Measurements from ENCODE around the gene MRPL24. TPM values are rescaled to one million over a fixed set of nuclear protein-coding genes. Genes with fewer than 3 reads are reported as not detected.

MRPL24 gene
- total RNA-seq, 8 experiments from 2014 or later = 81.4 to 166 (median 101) TPM

- Histone ChIP-seq H3K27ac (peak overlapping the region; percentile 70 to 93), H3K4me3 (no peak overlapping the region), H3K4me1 (replicated peaks in 1 of 2) (peaks cover 68 to 70% of the 10 kb centered on the region in 2 donors)
- ATAC-seq (replicated peaks in 6 of 8) = peak in 4 of 8 experiments; percentile 11 to 75 (median 16)
- 0 to 100% (median 60%) methylated on average over 1 to 10 of the region's 11 CpGs; no CpG with 5 or more reads in 1 of the 10 experiments for WGBS, 10 experiments
- in situ Hi-C loops (cut with MboI; ENCODE audit: low pct_unique_long_range_greater_than_20kb in 2 of 9, low sequenced_read_pairs in 9 of 9, unreplicated experiment in 9 of 9) = no loop called here
These were observed 31.0 kb downstream of the MRPL24 start for GRCh38 chr1:156709757-156710489.

- peak overlapping the region; percentile 92 to 93 for H3K27ac ChIP-seq
- WGBS, 10 experiments = 0 to 69% (median 40%) methylated on average over 1 to 3 of the region's 4 CpGs; no CpG with 5 or more reads in 1 of the 10 experiments
- no peak overlapping the region for H3K4me3 ChIP-seq
- in situ Hi-C loops (cut with MboI; ENCODE audit: low pct_unique_long_range_greater_than_20kb in 2 of 9, low sequenced_read_pairs in 9 of 9, unreplicated experiment in 9 of 9) = no loop called here
- peaks cover 68 to 78% of the 10 kb centered on the region in 2 donors for H3K4me1 ChIP-seq (replicated peaks in 1 of 2)
- no peak for ATAC-seq (replicated peaks in 6 of 8)
These were observed 31.9 kb downstream of the MRPL24 start for GRCh38 chr1:156709031-156709430.

DNA sequence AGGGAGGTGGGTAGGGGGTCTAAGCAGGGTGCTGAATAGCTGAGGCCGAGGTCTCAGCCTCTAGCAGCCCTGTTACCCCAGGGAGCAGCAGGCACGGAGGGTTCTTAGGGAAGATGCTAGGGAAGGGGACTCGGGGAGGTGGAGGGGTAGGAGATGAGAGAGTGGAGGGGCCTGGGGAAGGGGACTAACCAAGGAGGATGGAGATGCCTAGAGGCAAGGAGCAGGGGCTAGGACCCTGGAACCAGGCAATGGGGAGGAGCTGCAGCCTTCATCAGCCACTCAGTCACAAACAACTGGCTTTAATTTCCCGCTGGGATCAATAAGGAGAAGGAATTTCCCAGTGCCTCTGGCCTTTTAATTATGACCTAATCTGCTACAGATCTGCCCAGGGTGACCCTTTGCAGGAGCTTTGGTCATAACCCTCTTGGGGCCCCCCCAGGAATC, 32.6 kb downstream of the MRPL24 start:
- in situ Hi-C loops (cut with MboI; ENCODE audit: low pct_unique_long_range_greater_than_20kb in 2 of 9, low sequenced_read_pairs in 9 of 9, unreplicated experiment in 9 of 9) = no loop called here
- peak overlapping the region; percentile 92 to 93 for H3K27ac ChIP-seq

GRCh38 chr1:156707417-156708217, 33.3 kb downstream of the MRPL24 start:
- 0 to 19% (median 0%) methylated on average over 1 to 3 of the region's 8 CpGs; no CpG with 5 or more reads in 6 of the 10 experiments for WGBS, 10 experiments
- H3K4me3 ChIP-seq = peak overlapping the region in 2 of 5 donors; percentile 44 to 69
- H3K4me1 ChIP-seq (replicated peaks in 1 of 2) = peaks cover 60 to 87% of the 10 kb centered on the region in 2 donors
- in situ Hi-C loops (cut with MboI; ENCODE audit: low pct_unique_long_range_greater_than_20kb in 2 of 9, low sequenced_read_pairs in 9 of 9, unreplicated experiment in 9 of 9) = no loop called here
- H3K27ac ChIP-seq = peak overlapping the region; percentile 92 to 93
- no peak for ATAC-seq (replicated peaks in 6 of 8)

More for the DNA sequence above, 32.6 kb downstream of the MRPL24 start:
- no peak for ATAC-seq (replicated peaks in 6 of 8)
- H3K4me3 ChIP-seq = peak overlapping the region in 1 of 5 donors; percentile 44
- WGBS, 10 experiments = 0 to 11% methylated on average over 1 to 3 of the region's 4 CpGs; no CpG with 5 or more reads in 8 of the 10 experiments
- H3K4me1 ChIP-seq (replicated peaks in 1 of 2) = peaks cover 64 to 86% of the 10 kb centered on the region in 2 donors

- Histone ChIP-seq H3K4me3 (peak overlapping the region; percentile 32 to 69 (median 44)), H3K4me1 (replicated peaks in 1 of 2) (peaks cover 60 to 87% of the 10 kb centered on the region in 2 donors), H3K27ac (peak overlapping the region; percentile 92 to 93)
- in situ Hi-C loops (cut with MboI; ENCODE audit: low pct_unique_long_range_greater_than_20kb in 2 of 9, low sequenced_read_pairs in 9 of 9, unreplicated experiment in 9 of 9) = no loop called here
- peak; percentile 47 to 67 (median 58) for ATAC-seq (replicated peaks in 6 of 8)
- 0 to 3% (median 0%) methylated on average over 1 to 6 of the region's 29 CpGs; no CpG with 5 or more reads in 4 of the 10 experiments for WGBS, 10 experiments
These were observed 34.1 kb downstream of the MRPL24 start for GRCh38 chr1:156706657-156707416.

DNA sequence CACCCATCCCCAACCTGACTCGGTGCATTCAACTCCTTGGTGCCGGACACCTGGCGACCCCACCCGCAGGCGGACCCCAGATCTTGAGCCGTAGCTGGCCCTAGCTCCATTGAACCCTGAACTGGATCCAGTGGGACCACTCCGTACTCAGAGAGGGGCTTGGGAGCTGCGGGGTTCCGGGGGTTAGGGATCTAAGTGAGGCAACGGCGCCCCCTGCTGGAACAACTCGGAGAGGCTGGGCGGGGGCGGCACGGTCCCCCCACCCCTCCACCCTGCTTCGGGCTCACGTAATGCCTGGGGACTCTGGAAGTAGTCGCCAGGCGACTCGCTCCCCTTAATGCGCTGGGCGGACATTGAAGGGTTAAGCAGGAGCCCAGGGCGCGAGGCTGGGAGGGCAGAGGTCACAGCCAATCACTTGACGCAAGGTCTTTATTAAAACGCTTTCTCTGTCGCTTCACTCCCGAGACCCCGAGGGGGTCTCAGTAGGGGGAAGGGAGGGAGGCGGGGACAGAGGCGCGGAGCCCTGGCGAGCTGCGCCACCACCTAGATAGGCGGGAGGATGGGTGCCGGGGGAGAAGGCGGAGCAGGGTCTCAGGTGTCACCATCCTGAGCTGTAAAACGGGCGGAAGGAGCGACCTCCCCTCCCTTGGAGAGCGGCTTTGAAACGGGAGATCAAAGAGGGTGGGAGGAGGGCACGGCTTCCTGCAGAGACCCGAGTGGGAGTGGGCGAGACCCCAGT, 34.8 kb downstream of the MRPL24 start:
- 0% methylated on average over 10 of the region's 45 CpGs; no CpG with 5 or more reads in 9 of the 10 experiments for WGBS, 10 experiments
- ATAC-seq (replicated peaks in 6 of 8) = peak; percentile 13 to 76 (median 66)
- in situ Hi-C loops (cut with MboI; ENCODE audit: low pct_unique_long_range_greater_than_20kb in 2 of 9, low sequenced_read_pairs in 9 of 9, unreplicated experiment in 9 of 9) = no loop called here
- Histone ChIP-seq H3K4me3 (peak overlapping the region; percentile 32 to 69 (median 44)), H3K27ac (peak overlapping the region; percentile 92 to 93), H3K4me1 (replicated peaks in 1 of 2) (peaks cover 60 to 87% of the 10 kb centered on the region in 2 donors)

DNA sequence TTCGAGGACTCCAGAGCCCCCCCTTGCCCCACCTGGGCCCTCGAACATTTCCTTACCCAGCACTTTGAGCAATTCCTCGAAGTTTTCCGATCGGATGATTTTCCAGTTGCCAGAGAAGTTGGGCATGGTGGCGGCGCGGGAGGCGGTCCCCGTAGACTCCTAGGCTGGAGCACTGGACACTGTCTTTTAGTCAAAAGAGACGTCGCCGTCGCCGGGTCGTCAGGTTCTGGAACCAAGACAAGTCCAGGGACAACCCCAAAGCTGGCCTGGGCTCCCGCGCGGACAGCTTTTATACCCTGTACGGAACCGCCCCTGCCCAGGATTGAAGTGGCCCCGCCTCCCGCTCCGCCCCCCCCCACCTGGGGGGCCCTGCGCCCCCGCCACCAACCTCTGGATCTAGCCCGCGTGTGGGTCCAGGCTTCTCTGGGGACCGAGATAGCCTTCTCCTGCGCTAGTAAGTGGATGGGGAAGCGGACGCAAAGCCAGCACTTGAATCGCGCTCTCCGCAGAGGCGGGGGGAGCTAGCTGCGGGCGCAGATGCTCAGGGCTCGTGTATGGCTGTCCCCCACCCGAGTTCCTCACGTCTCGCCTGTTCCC, 35.5 kb downstream of the MRPL24 start, which contains the start of gene CRABP2:
TSS of gene CRABP2 (minus strand) at position 263 of the 597 bp plus-strand sequence. CDS start at position 126, 137 bp downstream.
- peak; percentile 6 to 52 (median 46) for ATAC-seq (replicated peaks in 6 of 8)
- 0 to 4% (median 0%) methylated on average over 1 to 8 of the region's 42 CpGs; no CpG with 5 or more reads in 6 of the 10 experiments for WGBS, 10 experiments
- peaks cover 57 to 80% of the 10 kb centered on the region in 2 donors for H3K4me1 ChIP-seq (replicated peaks in 1 of 2)
- in situ Hi-C loops (cut with MboI; ENCODE audit: low pct_unique_long_range_greater_than_20kb in 2 of 9, low sequenced_read_pairs in 9 of 9, unreplicated experiment in 9 of 9) = no loop called here
- peak within 1 kb of the TSS; percentile 32 to 69 (median 44) for H3K4me3 ChIP-seq
- H3K27ac ChIP-seq = peak within 1 kb of the TSS; percentile 92 to 93

- Histone ChIP-seq H3K4me1 (replicated peaks in 1 of 2) (peaks cover 52 to 75% of the 10 kb centered on the region in 2 donors), H3K4me3 (peak overlapping the region; percentile 32 to 69 (median 44)), H3K27ac (peak overlapping the region; percentile 92 to 93)
- peak in 2 of 8 experiments; percentile 0 to 2 for ATAC-seq (replicated peaks in 6 of 8)
- in situ Hi-C loops (cut with MboI; ENCODE audit: low pct_unique_long_range_greater_than_20kb in 2 of 9, low sequenced_read_pairs in 9 of 9, unreplicated experiment in 9 of 9) = no loop called here
- 0 to 10% (median 4%) methylated on average over 2 to 5 of the region's 29 CpGs; no CpG with 5 or more reads in 6 of the 10 experiments for WGBS, 10 experiments
These were observed 36.0 kb downstream of the MRPL24 start for GRCh38 chr1:156704930-156705320.

DNA sequence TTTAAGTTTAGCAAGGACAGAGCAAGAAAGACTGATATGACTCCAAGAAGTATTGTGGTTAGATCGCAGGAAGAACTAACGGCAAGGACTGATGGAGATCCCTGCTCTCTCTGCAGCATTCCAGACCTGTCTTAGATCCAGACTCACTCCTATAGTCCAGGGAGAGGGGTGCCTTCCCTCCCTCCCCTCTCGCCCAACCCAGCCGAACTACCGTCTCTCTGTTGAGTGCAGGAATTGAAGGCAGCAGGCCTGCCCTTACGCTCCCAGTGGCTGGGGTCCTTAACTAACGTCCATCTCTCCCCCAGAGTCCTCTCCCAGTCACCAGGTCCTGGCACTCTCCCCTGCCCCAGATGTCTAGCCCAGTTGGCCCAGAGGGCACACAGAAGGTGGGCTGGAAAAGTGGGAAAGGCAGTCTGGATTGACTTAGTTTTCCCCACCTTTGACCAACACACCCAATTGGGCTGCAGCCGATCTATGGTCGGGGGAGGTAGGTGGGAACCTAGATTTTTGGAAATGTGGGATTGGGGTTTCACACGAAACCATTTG, 36.6 kb downstream of the MRPL24 start:
- ATAC-seq (replicated peaks in 6 of 8) = no peak
- Histone ChIP-seq H3K4me3 (peak overlapping the region; percentile 32 to 69 (median 44)), H3K4me1 (replicated peaks in 1 of 2) (peaks cover 45 to 68% of the 10 kb centered on the region in 2 donors), H3K27ac (peak overlapping the region; percentile 92 to 93)
- in situ Hi-C loops (cut with MboI; ENCODE audit: low pct_unique_long_range_greater_than_20kb in 2 of 9, low sequenced_read_pairs in 9 of 9, unreplicated experiment in 9 of 9) = no loop called here
- WGBS, 10 experiments = 0 to 100% (median 6%) methylated on average over 1 to 9 of the region's 10 CpGs; no CpG with 5 or more reads in 2 of the 10 experiments

GRCh38 chr1:156703741-156704140, 37.1 kb downstream of the MRPL24 start:
- Histone ChIP-seq H3K4me3 (peak overlapping the region; percentile 32 to 69 (median 44)), H3K4me1 (replicated peaks in 1 of 2) (peaks cover 43 to 63% of the 10 kb centered on the region in 2 donors)
- WGBS, 10 experiments = 0 to 17% (median 0%) methylated on average over 1 to 4 of the region's 4 CpGs; no CpG with 5 or more reads in 6 of the 10 experiments

GRCh38 chr1:156703336-156703735, 37.6 kb downstream of the MRPL24 start:
- 0 to 20% (median 0%) methylated on average over 1 to 2 of the region's 4 CpGs; no CpG with 5 or more reads in 5 of the 10 experiments for WGBS, 10 experiments
- ATAC-seq (replicated peaks in 6 of 8) = no peak
- peak overlapping the region; percentile 92 to 93 for H3K27ac ChIP-seq
- peak overlapping the region in 4 of 5 donors; percentile 32 to 69 (median 44) for H3K4me3 ChIP-seq
- in situ Hi-C loops (cut with MboI; ENCODE audit: low pct_unique_long_range_greater_than_20kb in 2 of 9, low sequenced_read_pairs in 9 of 9, unreplicated experiment in 9 of 9) = no loop called here
- peaks cover 40 to 59% of the 10 kb centered on the region in 2 donors for H3K4me1 ChIP-seq (replicated peaks in 1 of 2)

More at GRCh38 chr1:156703741-156704140, 37.1 kb downstream of the MRPL24 start:
- H3K27ac ChIP-seq = peak overlapping the region; percentile 92 to 93
- no peak for ATAC-seq (replicated peaks in 6 of 8)
- in situ Hi-C loops (cut with MboI; ENCODE audit: low pct_unique_long_range_greater_than_20kb in 2 of 9, low sequenced_read_pairs in 9 of 9, unreplicated experiment in 9 of 9) = no loop called here
